ENCODE measurements around the gene CUL4A.

CUL4A gene

GRCh38 chr13:113216254-113217048 lies 7.0 kb downstream of the CUL4A start:
- no peak overlapping the region for H3K4me3 ChIP-seq
- peak overlapping the region; percentile 7 to 45 for H3K27ac ChIP-seq
- no peak for TF ChIP-seq CTCF (IDR thresholded peaks at IDR 0.05)
- DNase-seq (ENCODE audit: low spot score) = no peak

- no peak overlapping the region for H3K4me3 ChIP-seq
- no peak for DNase-seq (ENCODE audit: low spot score)
- TF ChIP-seq CTCF (IDR thresholded peaks at IDR 0.05) = no peak
- H3K27ac ChIP-seq = no peak overlapping the region
Observed at GRCh38 chr13:113218586-113218985, 9.2 kb downstream of the CUL4A start.

GRCh38 chr13:113219256-113219940 lies 10.0 kb downstream of the CUL4A start:
- TF ChIP-seq CTCF (IDR thresholded peaks at IDR 0.05) = no peak
- H3K27ac ChIP-seq = no peak overlapping the region
- no peak for DNase-seq (ENCODE audit: low spot score)
- H3K4me3 ChIP-seq = no peak overlapping the region

- DNase-seq (ENCODE audit: low spot score) = no peak
- H3K27ac ChIP-seq = no peak overlapping the region
- no peak overlapping the region for H3K4me3 ChIP-seq
- no peak for TF ChIP-seq CTCF (IDR thresholded peaks at IDR 0.05)
Observed at GRCh38 chr13:113220141-113220598, 10.8 kb downstream of the CUL4A start.

GRCh38 chr13:113220877-113221276 lies 11.5 kb downstream of the CUL4A start:
- TF ChIP-seq CTCF (IDR thresholded peaks at IDR 0.05) = no peak
- no peak for DNase-seq (ENCODE audit: low spot score)
- Histone ChIP-seq H3K4me3 (no peak overlapping the region), H3K27ac (no peak overlapping the region)

GRCh38 chr13:113223070-113223469 lies 13.7 kb downstream of the CUL4A start:
- Histone ChIP-seq H3K27ac (no peak overlapping the region), H3K4me3 (no peak overlapping the region)
- no peak for TF ChIP-seq CTCF (IDR thresholded peaks at IDR 0.05)
- DNase-seq (ENCODE audit: low spot score) = no peak

GRCh38 chr13:113224486-113224885 lies 15.1 kb downstream of the CUL4A start:
- no peak for TF ChIP-seq CTCF (IDR thresholded peaks at IDR 0.05)
- DNase-seq (ENCODE audit: low spot score) = no peak
- Histone ChIP-seq H3K4me3 (no peak overlapping the region), H3K27ac (no peak overlapping the region)

Measured in coronary artery (tissue), 2 donors.